ENCODE measurements around the gene MRLN. TPM values are rescaled to one million over a fixed set of nuclear protein-coding genes. Genes with fewer than 3 reads are reported as not detected.

Gene MRLN
- total RNA-seq, 2 experiments from 2014 or later = not detected

- Mint-ChIP-seq H3K4me3 (peak within 1 kb of the TSS; percentile 73), H3K36me3 (ENCODE audit: low read depth) (no peaks in the 10 kb centered on the region), H3K27me3 (peaks cover 67% of the 10 kb centered on the region), H3K4me1 (ENCODE audit: low read depth) (peaks cover 4% of the 10 kb centered on the region), H3K27ac (no peak within 1 kb of the TSS), H3K9me3 (no peaks in the 10 kb centered on the region)
- TF ChIP-seq, protein P1, sequence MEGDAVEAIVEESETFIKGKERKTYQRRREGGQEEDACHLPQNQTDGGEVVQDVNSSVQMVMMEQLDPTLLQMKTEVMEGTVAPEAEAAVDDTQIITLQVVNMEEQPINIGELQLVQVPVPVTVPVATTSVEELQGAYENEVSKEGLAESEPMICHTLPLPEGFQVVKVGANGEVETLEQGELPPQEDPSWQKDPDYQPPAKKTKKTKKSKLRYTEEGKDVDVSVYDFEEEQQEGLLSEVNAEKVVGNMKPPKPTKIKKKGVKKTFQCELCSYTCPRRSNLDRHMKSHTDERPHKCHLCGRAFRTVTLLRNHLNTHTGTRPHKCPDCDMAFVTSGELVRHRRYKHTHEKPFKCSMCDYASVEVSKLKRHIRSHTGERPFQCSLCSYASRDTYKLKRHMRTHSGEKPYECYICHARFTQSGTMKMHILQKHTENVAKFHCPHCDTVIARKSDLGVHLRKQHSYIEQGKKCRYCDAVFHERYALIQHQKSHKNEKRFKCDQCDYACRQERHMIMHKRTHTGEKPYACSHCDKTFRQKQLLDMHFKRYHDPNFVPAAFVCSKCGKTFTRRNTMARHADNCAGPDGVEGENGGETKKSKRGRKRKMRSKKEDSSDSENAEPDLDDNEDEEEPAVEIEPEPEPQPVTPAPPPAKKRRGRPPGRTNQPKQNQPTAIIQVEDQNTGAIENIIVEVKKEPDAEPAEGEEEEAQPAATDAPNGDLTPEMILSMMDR (IDR thresholded peaks at IDR 0.05) = no peak
- intact Hi-C loops (cut with micrococcal nuclease) = no loop called here
- DNase-seq (peak; percentile 81), ATAC-seq (peak; percentile 93)
- CTCF ChIA-PET = interaction anchor here (1.2 to 1.7 kb wide), 3 partner anchors 29 to 390 kb away, joined by 3 read pairs; no protein-coding TSS in a partner anchor
- POLR2A ChIA-PET = interaction anchor here (1.1 to 1.6 kb wide), 2 partner anchors 16 to 196 kb away, joined by 3 to 4 read pairs; no protein-coding TSS in a partner anchor
These were observed 43.7 kb downstream of the MRLN start, which contains the start of gene SLC16A9 for GRCh38 chr10:59709395-59710125. TSS of gene SLC16A9 (minus strand) at chr10:59709850. CDS start at chr10:59684291, 25,559 bp downstream.

DNA sequence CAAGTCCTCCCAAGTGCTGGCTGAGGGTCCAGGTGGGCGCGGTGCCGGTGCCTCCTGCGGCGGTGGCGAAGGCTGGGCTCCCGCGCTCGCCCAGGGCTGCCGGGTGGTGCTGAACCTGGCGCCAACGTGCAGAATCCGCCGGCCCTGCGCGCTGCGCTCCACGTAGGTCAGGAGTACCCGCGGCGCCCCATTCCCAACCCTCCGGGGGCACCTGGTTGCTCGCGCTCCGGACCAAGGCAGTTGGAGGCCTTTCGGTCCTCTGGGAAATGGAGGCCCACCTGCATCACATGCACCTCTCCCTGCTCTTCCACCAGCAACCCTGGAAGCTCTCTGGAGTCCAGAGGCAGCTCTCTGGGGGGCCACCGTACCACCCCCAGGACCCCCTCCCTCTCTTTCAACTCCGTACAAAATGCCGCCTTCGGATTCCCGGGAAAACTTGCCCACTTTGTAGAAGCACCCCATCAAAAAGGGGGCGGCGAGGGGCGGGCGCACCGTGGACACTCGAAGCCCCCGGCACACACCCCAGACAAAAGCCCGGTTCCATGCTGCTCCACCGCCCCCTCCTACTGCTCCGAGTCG lies 44.4 kb downstream of the MRLN start:
- intact Hi-C loops (cut with micrococcal nuclease) = no loop called here
- peak; percentile 19 for DNase-seq
- ATAC-seq = peak; percentile 34
- H3K27me3 Mint-ChIP-seq = peaks cover 61% of the 10 kb centered on the region
- peaks cover 4% of the 10 kb centered on the region for H3K4me1 Mint-ChIP-seq (ENCODE audit: low read depth)
- H3K36me3 Mint-ChIP-seq (ENCODE audit: low read depth) = no peaks in the 10 kb centered on the region
- peak overlapping the region; percentile 73 for H3K4me3 Mint-ChIP-seq
- TF ChIP-seq, protein P1 (IDR thresholded peaks at IDR 0.05) = no peak
- CTCF ChIA-PET = interaction anchor here (1.2 to 1.7 kb wide), 3 partner anchors 28 to 391 kb away, joined by 3 read pairs; no protein-coding TSS in a partner anchor
- POLR2A ChIA-PET = interaction anchor here (1.1 to 1.6 kb wide), 2 partner anchors 16 to 197 kb away, joined by 3 to 4 read pairs; no protein-coding TSS in a partner anchor
- H3K27ac Mint-ChIP-seq = no peak overlapping the region
- no peaks in the 10 kb centered on the region for H3K9me3 Mint-ChIP-seq

DNA sequence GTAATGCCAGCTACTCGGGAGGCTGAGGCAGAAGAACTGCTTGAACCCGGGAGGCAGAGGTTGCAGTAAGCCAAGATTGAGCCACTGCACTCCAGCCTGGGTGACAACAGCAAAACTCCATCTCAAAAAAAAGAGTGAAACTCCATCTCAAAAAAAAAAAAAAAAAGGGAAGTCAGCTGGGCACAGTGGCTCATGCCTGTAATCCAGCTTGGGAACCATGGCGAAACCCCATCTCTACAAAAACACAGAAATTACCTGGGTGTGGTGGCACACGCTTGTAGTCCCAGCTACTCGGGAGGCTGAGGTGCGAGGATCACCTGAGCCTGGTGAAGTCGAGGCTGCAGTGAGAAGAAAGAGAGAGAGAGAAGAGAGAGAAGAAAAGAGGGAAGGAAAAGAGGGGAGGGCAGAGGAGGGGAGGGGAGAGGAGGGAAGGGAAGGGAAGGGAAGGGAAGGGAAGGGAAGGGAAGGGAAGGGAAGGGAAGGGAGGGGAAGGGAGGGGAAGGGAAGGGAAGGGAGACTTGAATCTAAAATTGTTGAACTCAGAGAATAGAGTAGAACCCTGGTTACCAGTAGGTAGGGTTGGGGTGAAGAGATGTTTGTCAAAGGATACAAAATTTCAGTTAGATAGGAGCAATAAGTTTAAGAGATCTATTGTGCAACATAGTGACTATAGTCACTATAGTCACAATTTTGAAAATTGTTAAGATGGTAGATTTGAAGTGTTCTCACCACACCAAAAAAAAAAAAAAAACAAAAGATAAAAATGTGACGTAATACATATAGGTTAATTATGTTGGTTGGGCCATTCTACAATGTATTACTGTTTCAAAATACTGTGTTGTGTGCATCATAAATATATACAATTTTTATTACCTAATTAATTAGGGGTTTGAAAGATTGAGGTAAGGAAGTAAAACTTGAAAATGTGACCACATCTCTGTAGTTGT lies 46.1 kb downstream of the MRLN start:
- TF ChIP-seq, protein P1 (IDR thresholded peaks at IDR 0.05) = no peak
- H3K4me1 Mint-ChIP-seq (ENCODE audit: low read depth) = peaks cover 4% of the 10 kb centered on the region
- no peak overlapping the region for H3K4me3 Mint-ChIP-seq
- H3K36me3 Mint-ChIP-seq (ENCODE audit: low read depth) = no peaks in the 10 kb centered on the region
- H3K27ac Mint-ChIP-seq = no peak overlapping the region
- CTCF ChIA-PET = no interaction called here
- H3K27me3 Mint-ChIP-seq = peaks cover 49% of the 10 kb centered on the region
- intact Hi-C loops (cut with micrococcal nuclease) = no loop called here
- no peaks in the 10 kb centered on the region for H3K9me3 Mint-ChIP-seq
- POLR2A ChIA-PET = no interaction called here
- DNase-seq (no peak), ATAC-seq (no peak)

DNA sequence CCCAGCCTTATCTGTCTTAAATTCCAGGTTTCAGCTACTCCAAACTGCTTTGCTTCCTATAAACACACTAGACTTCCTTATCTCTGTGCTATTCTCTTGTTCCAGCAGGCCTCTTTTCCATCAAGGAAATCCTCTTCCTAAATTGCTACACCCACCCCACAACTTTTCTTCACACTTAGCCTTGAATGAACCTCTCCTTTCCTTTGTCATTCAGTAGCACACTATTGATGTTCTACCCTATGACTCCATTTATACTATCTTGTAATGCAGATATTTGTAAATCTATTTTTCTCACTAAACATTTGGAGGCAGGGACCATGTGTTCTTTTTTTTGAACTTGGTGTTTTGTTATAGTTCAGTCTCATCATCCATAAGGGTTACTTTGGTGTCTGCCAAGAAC lies 47.3 kb downstream of the MRLN start:
- H3K27me3 Mint-ChIP-seq = peaks cover 46% of the 10 kb centered on the region
- H3K27ac Mint-ChIP-seq = no peak overlapping the region
- H3K36me3 Mint-ChIP-seq (ENCODE audit: low read depth) = no peaks in the 10 kb centered on the region
- TF ChIP-seq, protein P1 (IDR thresholded peaks at IDR 0.05) = no peak
- DNase-seq (no peak), ATAC-seq (no peak)
- H3K9me3 Mint-ChIP-seq = no peaks in the 10 kb centered on the region
- intact Hi-C loops (cut with micrococcal nuclease) = no loop called here
- ChIA-PET POLR2A (no interaction called here), CTCF (no interaction called here)
- H3K4me3 Mint-ChIP-seq = no peak overlapping the region
- H3K4me1 Mint-ChIP-seq (ENCODE audit: low read depth) = peaks cover 4% of the 10 kb centered on the region
